ENCODE results near the gene PIGU. TPM values are rescaled to one million over a fixed set of nuclear protein-coding genes. Genes with fewer than 3 reads are reported as not detected.
A peak's percentile ranks its signal among the peaks of the same experiment; 100 is the strongest.

PIGU gene
- total and polyA plus RNA-seq, 7 donors: 6.6 to 26.8 (median 11.1) TPM

- no peak for TF ChIP-seq POLR2A (IDR thresholded peaks at IDR 0.05)
- TF ChIP-seq POLR2AphosphoS5 (IDR thresholded peaks at IDR 0.05): no peak
- no peak for TF ChIP-seq EP300 (IDR thresholded peaks at IDR 0.05)
- no peak for TF ChIP-seq CTCF (IDR thresholded peaks at IDR 0.05)
- Histone ChIP-seq H3K9me3 (no peaks in the 10 kb centered on the region), H3K4me3 (no peak overlapping the region), H3K36me3 (peaks cover 0 to 59% (median 3%) of the 10 kb centered on the region in 4 donors), H3K27ac (no peak overlapping the region), H3K4me1 (peaks cover 0 to 23% (median 15%) of the 10 kb centered on the region in 4 donors), H3K27me3 (no peaks in the 10 kb centered on the region)
- 77 to 83% methylated on average over 5 of the region's 5 CpGs for WGBS, 2 donors
- no peak for DNase-seq
- intact Hi-C loops (cut with DNase I): no loop called here
These were observed 35.8 kb upstream of the PIGU start for GRCh38 chr20:34712525-34713192.

GRCh38 chr20:34711813-34712430 is 35.0 kb upstream of the PIGU start:
- Histone ChIP-seq H3K27me3 (no peaks in the 10 kb centered on the region), H3K4me1 (peaks cover 0 to 23% (median 15%) of the 10 kb centered on the region in 4 donors), H3K36me3 (peaks cover 0 to 51% (median 3%) of the 10 kb centered on the region in 4 donors), H3K27ac (no peak overlapping the region), H3K4me3 (no peak overlapping the region), H3K9me3 (no peaks in the 10 kb centered on the region)
- TF ChIP-seq CTCF (IDR thresholded peaks at IDR 0.05) (no peak), POLR2AphosphoS5 (IDR thresholded peaks at IDR 0.05) (no peak), POLR2A (IDR thresholded peaks at IDR 0.05) (no peak), EP300 (IDR thresholded peaks at IDR 0.05) (no peak)
- WGBS, 2 donors: 93 to 94% methylated on average over 3 of the region's 3 CpGs
- intact Hi-C loops (cut with DNase I): no loop called here
- DNase-seq: no peak

GRCh38 chr20:34710861-34711574 is 34.1 kb upstream of the PIGU start:
- Histone ChIP-seq H3K27me3 (no peaks in the 10 kb centered on the region), H3K4me3 (no peak overlapping the region), H3K27ac (peak overlapping the region in 3 of 4 donors; percentile 92 to 97 (median 97)), H3K9me3 (no peaks in the 10 kb centered on the region), H3K4me1 (peaks cover 0 to 25% (median 18%) of the 10 kb centered on the region in 4 donors), H3K36me3 (peaks cover 0 to 42% (median 3%) of the 10 kb centered on the region in 4 donors)
- DNase-seq: no peak
- intact Hi-C loops (cut with DNase I): no loop called here
- WGBS, 2 donors: 92 to 94% methylated on average over 9 of the region's 9 CpGs
- TF ChIP-seq POLR2AphosphoS5 (IDR thresholded peaks at IDR 0.05) (no peak), EP300 (IDR thresholded peaks at IDR 0.05) (no peak), POLR2A (IDR thresholded peaks at IDR 0.05) (no peak), CTCF (IDR thresholded peaks at IDR 0.05) (no peak)

- TF ChIP-seq EP300 (IDR thresholded peaks at IDR 0.05): no peak
- TF ChIP-seq POLR2A (IDR thresholded peaks at IDR 0.05): no peak
- no peak for TF ChIP-seq POLR2AphosphoS5 (IDR thresholded peaks at IDR 0.05)
- no peaks in the 10 kb centered on the region for H3K27me3 ChIP-seq
- DNase-seq: no peak
- peaks cover 0 to 37% (median 3%) of the 10 kb centered on the region in 4 donors for H3K36me3 ChIP-seq
- H3K4me1 ChIP-seq: peaks cover 0 to 30% (median 23%) of the 10 kb centered on the region in 4 donors
- peak overlapping the region; percentile 88 to 97 (median 94) for H3K27ac ChIP-seq
- H3K9me3 ChIP-seq: no peaks in the 10 kb centered on the region
- intact Hi-C loops (cut with DNase I): no loop called here
- peak overlapping the region in 3 of 4 donors; percentile 63 to 74 (median 66) for H3K4me3 ChIP-seq
These were observed 33.6 kb upstream of the PIGU start for GRCh38 chr20:34710568-34710839.
